ENCODE results near the gene WDR88. TPM values are rescaled to one million over a fixed set of nuclear protein-coding genes. Genes with fewer than 3 reads are reported as not detected.

Gene WDR88
- total and polyA plus RNA-seq, 10 of the 15 experiments (the other 5 are each of a cell fraction or from before 2014, with no cell fraction given): 0.19 to 0.34 TPM; not detected in 8

DNA sequence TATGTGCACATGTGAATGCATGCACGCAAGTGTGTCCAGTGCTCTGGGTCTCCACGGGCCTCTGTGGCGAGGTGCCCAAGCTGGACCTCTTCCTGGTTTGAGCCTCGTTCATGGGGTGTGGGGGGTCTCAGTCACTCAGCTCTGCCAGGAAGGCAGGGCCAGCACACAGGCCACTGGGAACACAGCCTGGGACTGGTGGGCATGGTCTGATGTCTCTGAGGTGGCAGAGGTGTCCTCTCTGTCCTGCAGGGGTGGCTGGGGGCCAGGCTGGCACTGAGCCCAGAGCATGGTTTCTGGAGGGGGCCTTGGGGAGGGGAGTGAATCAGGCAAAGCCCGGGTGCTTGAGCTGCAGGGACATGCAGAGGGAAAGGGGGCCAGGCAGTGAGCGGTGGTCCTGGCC, 71.6 kb downstream of the WDR88 start:
- no peak overlapping the region for H2AFZ ChIP-seq (ENCODE audit: control insufficient read depth, low read depth, low read length)
- no peak overlapping the region for H3K4me3 ChIP-seq
- 34% methylated on average over 6 of the region's 6 CpGs for WGBS (ENCODE audit: insufficient coverage, insufficient replicate concordance, low lambda C conversion rate, missing lambda C conversion rate)
- H3K9me3 ChIP-seq (replicated peaks; ENCODE audit: control insufficient read depth, insufficient read depth, low read length): no peaks in the 10 kb centered on the region
- H3K4me1 ChIP-seq (ENCODE audit: control insufficient read depth, insufficient read depth, low read length): no peaks in the 10 kb centered on the region
- in situ Hi-C loops (cut with MboI): no loop called here
- BruUV-seq (replicated peaks): no TSS peak
- no peak overlapping the region for H3K9ac ChIP-seq (ENCODE audit: control insufficient read depth, insufficient read depth, low read length)
- SMC1A ChIA-PET (ENCODE audit: uncharacterized antibody, unreplicated experiment): interaction anchor here (0.6 kb wide), 1 partner anchor 897 kb away, joined by 3 read pairs; no protein-coding TSS in a partner anchor
- RAD21 ChIA-PET (ENCODE audit: unreplicated experiment): no interaction called here
- FAIRE-seq (no peak), ATAC-seq (no peak), DNase-seq (ENCODE audit: low read depth, low spot score) (no peak)
- intact Hi-C loops (cut with micrococcal nuclease; ENCODE audit: unreplicated experiment): no loop called here
- H4K20me1 ChIP-seq (ENCODE audit: control insufficient read depth, insufficient read depth): no peaks in the 10 kb centered on the region
- H3K27ac ChIP-seq (ENCODE audit: control insufficient read depth, insufficient read depth): no peak overlapping the region
- H3K79me2 ChIP-seq (ENCODE audit: control insufficient read depth, insufficient read depth, low read length): no peaks in the 10 kb centered on the region
- CTCF ChIA-PET: no interaction called here
- POLR2A ChIA-PET: no interaction called here
- no peaks in the 10 kb centered on the region for H3K27me3 ChIP-seq (replicated peaks in 1 of 2; ENCODE audit: control insufficient read depth in 2 of 2, insufficient read depth in 2 of 2, low read length in 1 of 2)
- no peaks in the 10 kb centered on the region for H3K36me3 ChIP-seq (ENCODE audit: control insufficient read depth in 2 of 2, insufficient read depth in 2 of 2, low read length in 1 of 2)
- no peak overlapping the region for H3K4me2 ChIP-seq (ENCODE audit: control insufficient read depth, insufficient read depth)
- TF ChIP-seq RELB (IDR thresholded peaks at IDR 0.05; ENCODE audit: low read depth) (no peak), PAX8 (IDR thresholded peaks at IDR 0.05) (no peak), EZH2 (IDR thresholded peaks at IDR 0.05; ENCODE audit: borderline replicate concordance, control insufficient read depth, low read depth, low read length) (no peak), NBN (IDR thresholded peaks at IDR 0.05) (no peak), KDM1A (IDR thresholded peaks at IDR 0.05; ENCODE audit: borderline replicate concordance) (no peak), ZNF687 (IDR thresholded peaks at IDR 0.05) (no peak), MYC (IDR thresholded peaks at IDR 0.05; ENCODE audit: insufficient read depth, insufficient read length, insufficient replicate concordance, low read length, severe bottlenecking) (no peak), RAD21 (IDR thresholded peaks at IDR 0.05; ENCODE audit: insufficient read depth, low read depth, low read length) (no peak), RBBP5 (conservative IDR thresholded peaks at IDR 0.05) (no peak), JUND (IDR thresholded peaks at IDR 0.05; ENCODE audit: low read depth, low read length) (no peak), MEF2B (IDR thresholded peaks at IDR 0.05; ENCODE audit: partially characterized antibody, poor library complexity, severe bottlenecking) (no peak), DPF2 (IDR thresholded peaks at IDR 0.05) (no peak), MTA3 (IDR thresholded peaks at IDR 0.05; ENCODE audit: borderline replicate concordance, low read length) (no peak), SRF (IDR thresholded peaks at IDR 0.05; ENCODE audit: low read depth in 2 of 2, low read length in 2 of 2) (no peak)
- TF ChIP-seq, protein P1, sequence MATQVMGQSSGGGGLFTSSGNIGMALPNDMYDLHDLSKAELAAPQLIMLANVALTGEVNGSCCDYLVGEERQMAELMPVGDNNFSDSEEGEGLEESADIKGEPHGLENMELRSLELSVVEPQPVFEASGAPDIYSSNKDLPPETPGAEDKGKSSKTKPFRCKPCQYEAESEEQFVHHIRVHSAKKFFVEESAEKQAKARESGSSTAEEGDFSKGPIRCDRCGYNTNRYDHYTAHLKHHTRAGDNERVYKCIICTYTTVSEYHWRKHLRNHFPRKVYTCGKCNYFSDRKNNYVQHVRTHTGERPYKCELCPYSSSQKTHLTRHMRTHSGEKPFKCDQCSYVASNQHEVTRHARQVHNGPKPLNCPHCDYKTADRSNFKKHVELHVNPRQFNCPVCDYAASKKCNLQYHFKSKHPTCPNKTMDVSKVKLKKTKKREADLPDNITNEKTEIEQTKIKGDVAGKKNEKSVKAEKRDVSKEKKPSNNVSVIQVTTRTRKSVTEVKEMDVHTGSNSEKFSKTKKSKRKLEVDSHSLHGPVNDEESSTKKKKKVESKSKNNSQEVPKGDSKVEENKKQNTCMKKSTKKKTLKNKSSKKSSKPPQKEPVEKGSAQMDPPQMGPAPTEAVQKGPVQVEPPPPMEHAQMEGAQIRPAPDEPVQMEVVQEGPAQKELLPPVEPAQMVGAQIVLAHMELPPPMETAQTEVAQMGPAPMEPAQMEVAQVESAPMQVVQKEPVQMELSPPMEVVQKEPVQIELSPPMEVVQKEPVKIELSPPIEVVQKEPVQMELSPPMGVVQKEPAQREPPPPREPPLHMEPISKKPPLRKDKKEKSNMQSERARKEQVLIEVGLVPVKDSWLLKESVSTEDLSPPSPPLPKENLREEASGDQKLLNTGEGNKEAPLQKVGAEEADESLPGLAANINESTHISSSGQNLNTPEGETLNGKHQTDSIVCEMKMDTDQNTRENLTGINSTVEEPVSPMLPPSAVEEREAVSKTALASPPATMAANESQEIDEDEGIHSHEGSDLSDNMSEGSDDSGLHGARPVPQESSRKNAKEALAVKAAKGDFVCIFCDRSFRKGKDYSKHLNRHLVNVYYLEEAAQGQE (IDR thresholded peaks at IDR 0.05; ENCODE audit: low read depth, low read length): no peak

Measured in GM12878 (cell line).